Suprapubic skin (tissue), 3 donors: ENCODE measurements around the gene RBM47.

ENCODE experiments used
- POLR2AphosphoS5 ChIP-seq, 3 donors: sonication (generic); formaldehyde crosslinking; IDR thresholded peaks; one replicate each; pipeline ENCODE4 v1.6.1; 2017; ENCODE audit warnings: antibody characterized with exemption in 3 of 3
- TF ChIP-seq, protein P1 (sequence below), 2 donors: fragments of 200-600 bp in 1 of 2; fragments of 450-650 bp in 1 of 2; sonication (generic) in 1 of 2; IDR thresholded peaks; one replicate each; pipeline ENCODE4 v1.5.1; 2016 to 2019; ENCODE audit warnings: antibody characterized with exemption in 2 of 2, mild to moderate bottlenecking in 1 of 2, moderate library complexity in 1 of 2

- TF ChIP-seq POLR2AphosphoS5 (IDR thresholded peaks at IDR 0.05) = no peak
- TF ChIP-seq, protein P1, sequence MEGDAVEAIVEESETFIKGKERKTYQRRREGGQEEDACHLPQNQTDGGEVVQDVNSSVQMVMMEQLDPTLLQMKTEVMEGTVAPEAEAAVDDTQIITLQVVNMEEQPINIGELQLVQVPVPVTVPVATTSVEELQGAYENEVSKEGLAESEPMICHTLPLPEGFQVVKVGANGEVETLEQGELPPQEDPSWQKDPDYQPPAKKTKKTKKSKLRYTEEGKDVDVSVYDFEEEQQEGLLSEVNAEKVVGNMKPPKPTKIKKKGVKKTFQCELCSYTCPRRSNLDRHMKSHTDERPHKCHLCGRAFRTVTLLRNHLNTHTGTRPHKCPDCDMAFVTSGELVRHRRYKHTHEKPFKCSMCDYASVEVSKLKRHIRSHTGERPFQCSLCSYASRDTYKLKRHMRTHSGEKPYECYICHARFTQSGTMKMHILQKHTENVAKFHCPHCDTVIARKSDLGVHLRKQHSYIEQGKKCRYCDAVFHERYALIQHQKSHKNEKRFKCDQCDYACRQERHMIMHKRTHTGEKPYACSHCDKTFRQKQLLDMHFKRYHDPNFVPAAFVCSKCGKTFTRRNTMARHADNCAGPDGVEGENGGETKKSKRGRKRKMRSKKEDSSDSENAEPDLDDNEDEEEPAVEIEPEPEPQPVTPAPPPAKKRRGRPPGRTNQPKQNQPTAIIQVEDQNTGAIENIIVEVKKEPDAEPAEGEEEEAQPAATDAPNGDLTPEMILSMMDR (IDR thresholded peaks at IDR 0.05) = no peak
These were observed 55.9 kb downstream of the RBM47 start for GRCh38 chr4:40573593-40574311.
